Measurements from ENCODE around the gene OSBPL1A. TPM values are rescaled to one million over a fixed set of nuclear protein-coding genes. Genes with fewer than 3 reads are reported as not detected.

OSBPL1A gene
- total and polyA plus RNA-seq, 2 of the 8 experiments (the other 6 are each of a cell fraction or from before 2014, with no cell fraction given) = 53.2 to 74.9 TPM

DNA sequence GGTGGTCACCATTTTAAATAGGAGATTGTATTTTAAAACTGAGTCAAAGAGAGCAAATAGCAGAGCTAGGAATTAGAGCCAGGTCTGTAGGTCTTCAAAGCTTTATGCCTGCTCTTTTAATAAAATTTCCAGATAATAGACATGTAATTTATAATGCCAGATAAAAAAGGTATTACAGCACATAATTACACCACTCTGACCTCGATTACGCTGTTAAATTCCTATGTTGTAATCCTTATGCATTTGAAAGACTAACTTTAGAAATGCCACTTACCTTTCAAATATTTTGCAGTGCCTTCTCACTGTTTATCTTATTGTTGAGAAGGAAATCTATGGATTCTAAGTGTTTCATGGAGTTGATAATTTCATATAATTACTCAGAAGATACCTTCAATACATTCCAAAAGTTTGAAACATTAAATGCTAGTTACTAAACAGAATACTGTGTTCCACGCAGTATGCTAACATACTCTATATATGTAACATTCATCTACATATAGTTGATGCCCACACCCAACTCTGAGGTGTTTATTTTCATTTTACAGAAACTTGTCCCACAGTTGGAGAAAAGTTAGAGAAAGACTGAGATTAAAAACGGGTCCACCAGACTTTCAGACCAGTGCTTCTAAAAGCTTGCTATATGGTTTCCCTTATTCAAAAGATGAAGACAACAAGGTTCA, 120.0 kb downstream of the OSBPL1A start:
- Histone ChIP-seq H3K18ac (ENCODE audit: extremely low read depth, low read length) (no peak overlapping the region), H3K4ac (replicated peaks; ENCODE audit: insufficient read length, low read depth, low read length) (no peak overlapping the region), H2BK5ac (ENCODE audit: low read depth, low read length) (no peak overlapping the region), H2BK12ac (ENCODE audit: low read depth, low read length) (no peak overlapping the region), H3K79me2 (ENCODE audit: control insufficient read depth in 1 of 2, insufficient read depth in 2 of 2, low read length in 2 of 2) (no peaks in the 10 kb centered on the region), H4K91ac (replicated peaks; ENCODE audit: insufficient read length, low read length) (no peak overlapping the region), H4K20me1 (replicated peaks in 1 of 2; ENCODE audit: control insufficient read depth in 1 of 2, insufficient read depth in 2 of 2, low read length in 2 of 2) (no peaks in the 10 kb centered on the region), H3K14ac (ENCODE audit: insufficient read length) (no peak overlapping the region), H3K23me2 (ENCODE audit: low read depth, low read length) (no peaks in the 10 kb centered on the region), H4K8ac (ENCODE audit: extremely low read depth, insufficient read depth, low read length) (no peak overlapping the region), H3K9ac (replicated peaks in 1 of 4; ENCODE audit: extremely low read depth in 1 of 4, low read depth in 3 of 4, low read length in 3 of 4) (no peak overlapping the region), H3K27me3 (replicated peaks in 1 of 4; ENCODE audit: control insufficient read depth in 3 of 4, extremely low read depth in 1 of 4, insufficient read depth in 3 of 4, low read length in 3 of 4) (no peaks in the 10 kb centered on the region), H2BK15ac (ENCODE audit: low read length) (no peak overlapping the region), H3K56ac (replicated peaks; ENCODE audit: insufficient read length, low read depth, low read length) (no peak overlapping the region), H3K4me1 (replicated peaks in 1 of 4; ENCODE audit: control insufficient read depth in 3 of 4, insufficient read depth in 4 of 4, low read length in 3 of 4) (no peaks in the 10 kb centered on the region), H3K36me3 (ENCODE audit: control insufficient read depth in 2 of 4, insufficient read depth in 4 of 4, low read length in 3 of 4) (peaks cover 0 to 6% (median 0%) of the 10 kb centered on the region in 4 experiments; a peak in 1 of 8 replicates), H3K4me3 (ENCODE audit: extremely low read depth in 1 of 4, insufficient read depth in 2 of 4, low read depth in 3 of 4, low read length in 4 of 4) (no peak overlapping the region), H2BK20ac (ENCODE audit: low read length) (no peak overlapping the region), H3K23ac (ENCODE audit: insufficient read length) (no peak overlapping the region), H3K79me1 (ENCODE audit: low read depth, low read length) (no peaks in the 10 kb centered on the region), H3K4me2 (ENCODE audit: insufficient read depth in 1 of 2, low read depth in 2 of 2, low read length in 2 of 2) (no peak overlapping the region), H4K5ac (ENCODE audit: insufficient read length, low read depth, low read length) (no peak overlapping the region), H2AFZ (ENCODE audit: low read length) (no peak overlapping the region), H3K27ac (ENCODE audit: low read depth, low read length) (no peak overlapping the region), H2BK120ac (replicated peaks; ENCODE audit: low read depth, low read length) (no peak overlapping the region), H3K9me3 (ENCODE audit: insufficient read depth in 2 of 2, low read depth in 1 of 2, low read length in 1 of 2) (0 out of 4 replicates have a peak, but pooled peaks cover 0 to 5% of the 10 kb centered on the region in 2 experiments), H2AK5ac (ENCODE audit: low read depth, low read length) (no peak overlapping the region)
- POLR2A ChIA-PET (ENCODE audit: partially characterized antibody) = no interaction called here
- FAIRE-seq (no peak), DNase-seq (ENCODE audit: low read depth in 1 of 2, low spot score in 2 of 2) (no peak)
- 87% methylated on average over 4 of the region's 4 CpGs; no CpG with 5 or more reads in 1 of the 2 experiments for WGBS, 2 experiments (ENCODE audit: extremely low coverage in 1 of 2, insufficient coverage in 1 of 2, insufficient read length in 1 of 2, insufficient replicate concordance in 2 of 2, low coverage in 1 of 2, low lambda C conversion rate in 2 of 2, missing lambda C conversion rate in 1 of 2)
- CTCF ChIA-PET (ENCODE audit: partially characterized antibody) = no interaction called here
- no peak for TF ChIP-seq TEAD4 (IDR thresholded peaks at IDR 0.05; ENCODE audit: low read depth, low read length)
- no peak for TF ChIP-seq BACH1 (IDR thresholded peaks at IDR 0.05; ENCODE audit: low read length)
- TF ChIP-seq TBP (IDR thresholded peaks at IDR 0.05; ENCODE audit: low read depth, low read length) = no peak
- TF ChIP-seq GTF2F1 (IDR thresholded peaks at IDR 0.05; ENCODE audit: borderline replicate concordance, low read depth, low read length) = no peak
- TF ChIP-seq, protein P1, sequence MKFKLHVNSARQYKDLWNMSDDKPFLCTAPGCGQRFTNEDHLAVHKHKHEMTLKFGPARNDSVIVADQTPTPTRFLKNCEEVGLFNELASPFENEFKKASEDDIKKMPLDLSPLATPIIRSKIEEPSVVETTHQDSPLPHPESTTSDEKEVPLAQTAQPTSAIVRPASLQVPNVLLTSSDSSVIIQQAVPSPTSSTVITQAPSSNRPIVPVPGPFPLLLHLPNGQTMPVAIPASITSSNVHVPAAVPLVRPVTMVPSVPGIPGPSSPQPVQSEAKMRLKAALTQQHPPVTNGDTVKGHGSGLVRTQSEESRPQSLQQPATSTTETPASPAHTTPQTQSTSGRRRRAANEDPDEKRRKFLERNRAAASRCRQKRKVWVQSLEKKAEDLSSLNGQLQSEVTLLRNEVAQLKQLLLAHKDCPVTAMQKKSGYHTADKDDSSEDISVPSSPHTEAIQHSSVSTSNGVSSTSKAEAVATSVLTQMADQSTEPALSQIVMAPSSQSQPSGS (IDR thresholded peaks at IDR 0.05; ENCODE audit: low read length) = no peak
- TF ChIP-seq SP2 (IDR thresholded peaks at IDR 0.05; ENCODE audit: low read length) = no peak
- no peak for TF ChIP-seq ATF3 (IDR thresholded peaks at IDR 0.05; ENCODE audit: insufficient read depth, low read depth, low read length)
- TF ChIP-seq KDM1A (IDR thresholded peaks at IDR 0.05; ENCODE audit: borderline replicate concordance, low read length) = no peak
- TF ChIP-seq NANOG (IDR thresholded peaks at IDR 0.05; ENCODE audit: insufficient read depth, low read depth, low read length, poor library complexity, severe bottlenecking) = no peak
